Fibroblast of mammary gland (primary cell): Measurements from ENCODE around the gene PGAP3.

Source experiments
- DNase-seq: peaks from one replicate; pipeline ENCODE4 v3.0.0-alpha.2; 2010; ENCODE audit warnings: low read depth
- H3K4me3 ChIP-seq: 2 replicates; pipeline ENCODE4 v1.5.1; 2011; ENCODE audit warnings: low read depth, mild to moderate bottlenecking, low read length, moderate library complexity; ENCODE audit not compliant: control insufficient read depth
- CTCF ChIP-seq: conservative IDR thresholded peaks from 2 replicates; pipeline ENCODE4 v1.5.1; 2011; ENCODE audit warnings: low read depth, low read length, inconsistent platforms; ENCODE audit not compliant: control insufficient read depth, insufficient read depth

Gene PGAP3

DNA sequence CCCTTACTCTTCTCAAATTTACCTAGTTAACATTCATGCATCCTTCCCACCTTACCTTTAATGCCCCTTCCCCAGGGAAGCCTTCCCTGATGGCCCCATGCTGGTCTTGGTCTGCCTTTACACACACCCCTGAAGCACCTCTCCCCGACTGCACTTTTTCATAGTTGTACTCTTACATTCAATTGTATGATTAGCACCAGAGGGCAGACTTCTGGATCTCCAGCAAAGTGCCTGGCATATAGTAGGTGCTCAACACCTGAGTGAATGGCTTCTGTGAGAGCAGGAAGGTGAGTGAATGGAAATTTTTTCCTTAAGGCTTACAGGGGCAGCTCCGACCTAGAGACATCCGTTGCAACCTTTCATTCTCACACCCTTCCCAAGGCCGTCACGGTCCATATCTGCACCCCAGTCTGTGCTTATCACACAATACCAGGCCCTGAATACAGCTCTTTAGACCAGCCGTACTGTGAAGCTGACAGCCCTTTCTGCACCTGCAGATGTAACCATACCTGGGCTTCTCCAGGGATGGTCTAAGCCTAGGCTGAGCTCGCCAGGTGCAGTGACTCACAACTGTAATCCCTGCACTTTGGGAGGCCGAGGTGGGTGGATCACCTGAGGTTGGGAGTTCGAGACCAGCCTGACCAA lies 4.4 kb downstream of the PGAP3 start:
- no peak overlapping the region for H3K4me3 ChIP-seq
- DNase-seq: no peak
- TF ChIP-seq CTCF: no peak

DNA sequence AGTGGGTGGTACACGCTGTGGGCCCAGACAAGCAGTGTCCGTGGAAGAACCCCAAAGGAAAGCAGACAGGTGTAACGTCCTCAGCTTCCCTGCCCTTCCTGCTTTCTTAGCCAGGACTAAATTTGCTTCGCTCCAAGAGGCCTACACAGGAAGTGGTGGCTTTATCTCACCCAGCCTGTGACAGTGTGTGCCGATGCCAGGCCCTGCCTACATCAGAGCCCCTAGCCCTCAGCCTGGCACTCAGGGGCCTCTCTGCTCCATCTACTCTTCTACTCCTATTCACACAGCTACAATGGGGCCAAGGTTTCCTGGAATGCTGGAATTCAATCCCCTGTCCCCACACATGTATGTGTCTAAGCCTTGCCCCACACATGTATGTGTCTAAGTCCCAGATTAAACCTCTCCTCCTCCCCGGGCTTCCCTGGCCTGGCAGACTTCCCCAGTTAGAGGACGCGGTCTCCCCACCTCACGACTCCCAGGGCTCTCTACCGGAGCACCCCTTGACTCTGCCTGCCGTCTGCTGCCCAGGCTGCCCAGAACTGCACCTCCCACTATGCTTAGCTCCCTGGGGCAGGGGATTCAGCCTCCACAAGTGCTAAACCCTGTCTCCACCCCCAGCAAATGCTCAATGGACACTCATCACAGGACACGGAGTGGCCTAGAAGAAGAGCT lies 8.2 kb downstream of the PGAP3 start:
- DNase-seq: no peak

GRCh38 chr17:39678340-39679116 lies 9.3 kb downstream of the PGAP3 start:
- no peak for TF ChIP-seq CTCF
- H3K4me3 ChIP-seq: no peak overlapping the region
- DNase-seq: no peak

More for the DNA sequence above, 8.2 kb downstream of the PGAP3 start:
- H3K4me3 ChIP-seq: no peak overlapping the region
- TF ChIP-seq CTCF: no peak

GRCh38 chr17:39677542-39678339 lies 10.1 kb downstream of the PGAP3 start:
- no peak for TF ChIP-seq CTCF
- no peak overlapping the region for H3K4me3 ChIP-seq
- no peak for DNase-seq

- H3K4me3 ChIP-seq: no peak overlapping the region
- TF ChIP-seq CTCF: no peak
- no peak for DNase-seq
These were observed 10.8 kb downstream of the PGAP3 start for GRCh38 chr17:39677072-39677471.

DNA sequence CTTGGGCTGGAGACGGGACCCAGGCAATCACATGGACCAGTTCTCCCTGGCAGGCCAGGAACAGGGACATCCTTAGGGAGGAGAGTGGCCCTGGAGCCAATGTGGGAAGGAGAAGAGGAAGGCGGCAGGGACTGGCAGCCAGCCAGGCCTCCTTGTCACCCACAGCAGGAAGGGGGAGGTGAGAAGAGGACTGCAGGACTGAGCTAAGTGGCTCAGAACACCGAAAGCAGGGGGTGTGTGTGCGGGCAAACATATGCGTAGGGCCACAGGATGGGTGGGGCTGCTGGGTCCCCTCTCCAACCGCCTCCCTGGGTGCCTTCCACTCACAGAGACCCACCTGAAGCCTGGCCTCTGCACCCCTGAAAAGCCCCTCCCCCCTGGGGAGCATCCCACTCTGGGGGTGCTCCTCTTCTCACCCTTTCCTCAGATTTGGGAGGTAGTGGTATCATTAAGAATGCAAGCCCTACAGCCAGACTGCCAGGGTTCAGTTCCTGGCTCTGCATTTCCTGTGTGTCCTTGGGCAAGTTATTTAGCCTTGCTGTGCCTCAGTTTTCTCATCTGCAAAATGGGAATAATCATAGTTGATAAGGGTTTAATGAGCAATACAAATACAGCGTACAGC lies 11.5 kb downstream of the PGAP3 start:
- H3K4me3 ChIP-seq: no peak overlapping the region
- DNase-seq: no peak
- TF ChIP-seq CTCF: no peak
